Caco-2 (cell line): ENCODE measurements around the gene KCNIP4. TPM values are rescaled to one million over a fixed set of nuclear protein-coding genes. Genes with fewer than 3 reads are reported as not detected.

Experiments used
- BruUV-seq: library from RNA; stranded (reverse); fragments of 400-500 nt; replicated peaks from 2 replicates; lab custom pipeline; 2021; lab: Mats Ljungman, UMichigan
- CTCF ChIA-PET: fragments of 300-600 bp; sonication (Branson Sonifier 250); formaldehyde crosslinking; loops from one replicate; lab custom pipeline; 2022; ENCODE audit warnings: antibody characterized with exemption; lab: Charles Lee
- POLR2A ChIA-PET: fragments of 300-600 bp; sonication (Branson Sonifier 250); formaldehyde crosslinking; loops from one replicate; lab custom pipeline; 2022; ENCODE audit warnings: antibody characterized with exemption; lab: Charles Lee
- DNase-seq, 2 experiments: peaks; one replicate each; pipeline versions ENCODE4 v3.0.0 to v3.0.0-alpha.2; 2020 to 2022
- H3K27me3 ChIP-seq: replicated peaks from 2 replicates; pipeline ENCODE4 v1.6.0; 2011; ENCODE audit warnings: low read length; ENCODE audit not compliant: control insufficient read depth, insufficient read depth
- H3K36me3 ChIP-seq: 2 replicates; pipeline ENCODE4 v1.5.1; 2011; ENCODE audit warnings: low read length; ENCODE audit not compliant: control insufficient read depth, insufficient read depth
- H3K4me1 ChIP-seq: fragments of 250-450 bp; sonication (Bioruptor Pico); 2 replicates; pipeline ENCODE4 v1.5.1; 2020; ENCODE audit warnings: mild to moderate bottlenecking
- H3K4me3 ChIP-seq: 2 replicates; pipeline ENCODE4 v1.5.1; 2011; ENCODE audit warnings: low read depth, mild to moderate bottlenecking, control low read depth, low read length
- H3K9me3 ChIP-seq: fragments of 250-450 bp; sonication (Bioruptor Pico); 2 replicates; pipeline ENCODE4 v1.5.1; 2020; ENCODE audit warnings: mild to moderate bottlenecking, moderate library complexity
- H3K27ac Mint-ChIP-seq: one replicate; pipeline ENCODE4 v1.8.0; 2022; ENCODE audit warnings: mixed read lengths; ENCODE audit not compliant: unreplicated experiment
- H3K27me3 Mint-ChIP-seq: one replicate; pipeline ENCODE4 v1.8.0; 2022; ENCODE audit warnings: mixed read lengths; ENCODE audit not compliant: insufficient read depth, unreplicated experiment
- H3K36me3 Mint-ChIP-seq: one replicate; pipeline ENCODE4 v1.8.0; 2022; ENCODE audit warnings: mild to moderate bottlenecking, mixed read lengths; ENCODE audit not compliant: insufficient read depth, unreplicated experiment
- H3K4me1 Mint-ChIP-seq: one replicate; pipeline ENCODE4 v1.8.0; 2022; ENCODE audit warnings: low read depth, mixed read lengths; ENCODE audit not compliant: unreplicated experiment
- H3K4me3 Mint-ChIP-seq: one replicate; pipeline ENCODE4 v1.8.0; 2022; ENCODE audit warnings: mild to moderate bottlenecking, moderate library complexity, mixed read lengths; ENCODE audit not compliant: unreplicated experiment
- H3K9me3 Mint-ChIP-seq: one replicate; pipeline ENCODE4 v1.8.0; 2022; ENCODE audit warnings: mixed read lengths; ENCODE audit not compliant: unreplicated experiment
- CTCF ChIP-seq, 2 experiments: fragments of 200-600 bp in 1 of 2; IDR thresholded peaks; 1 replicate in 1 of 2; 2 replicates in 1 of 2; pipeline versions ENCODE4 v1.5.1 to v1.8.0; 2011 to 2022; ENCODE audit warnings: antibody characterized with exemption in 1 of 2, control low read depth in 1 of 2, inconsistent platforms in 1 of 2, low read depth in 1 of 2, low read length in 1 of 2, mild to moderate bottlenecking in 1 of 2, moderate library complexity in 1 of 2; ENCODE audit not compliant: insufficient read depth in 1 of 2, severe bottlenecking in 1 of 2, unreplicated experiment in 1 of 2
- intact Hi-C: fragments of 100-400 bp; cut with micrococcal nuclease; formaldehyde crosslinking; loops from one replicate; pipeline ENCODE4 v1.10.0; 2022; ENCODE audit not compliant: unreplicated experiment
- total RNA-seq: library from RNA; stranded (reverse); gene quantifications from 2 replicates; pipeline ENCODE4 v1.2.3, GENCODE V29; 2022

Gene KCNIP4
- total RNA-seq, 1 experiment from 2014 or later = not detected

GRCh38 chr4:20982544-20982943, 966.0 kb downstream of the KCNIP4 start:
- ChIA-PET CTCF (no interaction called here), POLR2A (no interaction called here)
- Histone ChIP-seq H3K36me3 (no peaks in the 10 kb centered on the region), H3K4me3 (no peak overlapping the region), H3K4me1 (no peaks in the 10 kb centered on the region), H3K9me3 (no peaks in the 10 kb centered on the region), H3K27me3 (no peaks in the 10 kb centered on the region)
- intact Hi-C loops = loop anchor here (10.0 kb wide), 1 partner anchor 482 kb away; no protein-coding TSS in a partner anchor
- Mint-ChIP-seq H3K9me3 (no peaks in the 10 kb centered on the region), H3K4me3 (no peak overlapping the region), H3K27me3 (peaks cover 10% of the 10 kb centered on the region), H3K27ac (no peak overlapping the region), H3K36me3 (no peaks in the 10 kb centered on the region), H3K4me1 (no peaks in the 10 kb centered on the region)
- DNase-seq = no peak
- BruUV-seq = no TSS peak
- no peak for TF ChIP-seq CTCF (IDR thresholded peaks at IDR 0.05; ENCODE audit: insufficient read depth in 1 of 2, low read depth in 1 of 2, low read length in 1 of 2, severe bottlenecking in 1 of 2, unreplicated experiment in 1 of 2)

GRCh38 chr4:20960291-20960690, 988.3 kb downstream of the KCNIP4 start:
- no peaks in the 10 kb centered on the region for H3K4me1 Mint-ChIP-seq

GRCh38 chr4:20954541-20954940, 994.0 kb downstream of the KCNIP4 start:
- H3K9me3 ChIP-seq = no peaks in the 10 kb centered on the region
- intact Hi-C loops = no loop called here
- peaks cover 12% of the 10 kb centered on the region for H3K27me3 Mint-ChIP-seq
- H3K4me1 ChIP-seq = no peaks in the 10 kb centered on the region
- H3K4me3 Mint-ChIP-seq = no peak overlapping the region
- no peaks in the 10 kb centered on the region for H3K4me1 Mint-ChIP-seq
- no peaks in the 10 kb centered on the region for H3K27me3 ChIP-seq
- no peaks in the 10 kb centered on the region for H3K9me3 Mint-ChIP-seq
- ChIA-PET POLR2A (no interaction called here), CTCF (no interaction called here)
- no peaks in the 10 kb centered on the region for H3K36me3 ChIP-seq
- no peak overlapping the region for H3K27ac Mint-ChIP-seq
- H3K36me3 Mint-ChIP-seq = no peaks in the 10 kb centered on the region
- TF ChIP-seq CTCF (IDR thresholded peaks at IDR 0.05; ENCODE audit: insufficient read depth in 1 of 2, low read depth in 1 of 2, low read length in 1 of 2, severe bottlenecking in 1 of 2, unreplicated experiment in 1 of 2) = no peak
- BruUV-seq = no TSS peak
- no peak overlapping the region for H3K4me3 ChIP-seq
- DNase-seq = no peak

More at GRCh38 chr4:20960291-20960690, 988.3 kb downstream of the KCNIP4 start:
- ChIA-PET POLR2A (no interaction called here), CTCF (no interaction called here)
- H3K27me3 ChIP-seq = no peaks in the 10 kb centered on the region
- no peak for TF ChIP-seq CTCF (IDR thresholded peaks at IDR 0.05; ENCODE audit: insufficient read depth in 1 of 2, low read depth in 1 of 2, low read length in 1 of 2, severe bottlenecking in 1 of 2, unreplicated experiment in 1 of 2)
- Mint-ChIP-seq H3K9me3 (no peaks in the 10 kb centered on the region), H3K27ac (no peak overlapping the region), H3K27me3 (peaks cover 13% of the 10 kb centered on the region), H3K4me3 (no peak overlapping the region), H3K36me3 (no peaks in the 10 kb centered on the region)
- no peaks in the 10 kb centered on the region for H3K36me3 ChIP-seq
- H3K4me3 ChIP-seq = no peak overlapping the region
- no peaks in the 10 kb centered on the region for H3K9me3 ChIP-seq
- no TSS peak for BruUV-seq
- no peaks in the 10 kb centered on the region for H3K4me1 ChIP-seq
- DNase-seq = no peak
- intact Hi-C loops = no loop called here
